Measurements from ENCODE around the gene FCGR1A.
"Not testable (repeated sequence)": the region's sequence is repeated elsewhere in the genome, so short reads cannot be mapped to it uniquely, and the experiment has no call there.

FCGR1A gene

DNA sequence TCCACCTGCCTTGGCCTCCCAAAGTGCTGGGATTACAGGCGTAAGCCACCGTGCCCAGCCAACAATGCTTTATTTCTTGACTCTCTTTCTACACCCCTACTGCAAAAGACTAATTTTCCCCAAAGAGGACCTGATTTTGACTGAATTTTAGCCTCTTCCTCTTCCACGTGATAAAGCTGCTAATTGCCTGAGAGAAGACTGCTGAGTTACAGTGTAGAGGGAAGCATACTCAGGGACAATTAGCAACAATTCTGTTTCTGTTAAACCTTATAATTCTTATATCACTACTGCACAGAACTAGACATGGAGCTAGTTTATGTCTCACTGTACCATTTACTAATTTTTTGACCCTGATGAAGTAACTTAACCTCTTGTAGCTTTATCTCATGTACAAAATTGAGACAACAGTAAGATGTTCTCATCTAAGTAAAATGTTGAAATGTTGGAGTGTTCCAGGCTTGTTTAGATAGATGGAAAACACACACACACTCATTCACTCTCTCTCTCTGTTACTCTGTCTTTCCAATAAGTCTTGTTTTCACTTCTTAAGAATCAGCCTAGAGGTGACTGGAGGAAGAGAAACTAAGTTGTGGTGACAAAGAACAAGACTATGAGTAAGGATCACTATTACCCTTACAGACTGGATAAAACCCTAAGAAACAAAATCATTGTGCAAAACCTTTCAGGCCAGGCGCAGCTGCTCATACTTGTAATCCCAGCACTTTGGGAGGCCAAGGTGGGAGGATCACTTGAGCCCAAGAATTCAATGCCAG lies 10.7 kb upstream of the FCGR1A start:
- DNase-seq; intact Hi-C loops (cut with DNase I): not testable (repeated sequence)

GRCh38 chr1:149775510-149776147 lies 6.9 kb upstream of the FCGR1A start:
- intact Hi-C loops (cut with DNase I); DNase-seq: not testable (repeated sequence)

DNA sequence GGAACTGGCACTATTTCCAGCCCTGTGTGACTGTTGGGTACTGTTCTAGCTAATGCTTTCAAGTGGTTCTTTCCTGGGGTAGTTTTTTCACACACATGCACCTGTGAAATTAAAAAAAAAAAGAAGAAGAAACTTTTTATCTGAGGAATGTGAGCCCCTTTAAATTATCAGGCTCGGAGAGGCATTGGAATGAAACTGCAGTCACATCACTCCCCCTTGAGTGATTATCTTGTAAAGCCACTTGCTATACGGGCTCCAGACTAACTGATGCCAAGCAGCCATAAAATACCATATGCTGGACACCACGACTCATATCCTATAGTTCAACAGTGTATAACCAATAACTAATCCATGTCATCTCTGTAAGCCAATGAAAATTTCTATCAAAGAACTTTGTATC lies 5.4 kb upstream of the FCGR1A start:
- DNase-seq; intact Hi-C loops (cut with DNase I): not testable (repeated sequence)

DNA sequence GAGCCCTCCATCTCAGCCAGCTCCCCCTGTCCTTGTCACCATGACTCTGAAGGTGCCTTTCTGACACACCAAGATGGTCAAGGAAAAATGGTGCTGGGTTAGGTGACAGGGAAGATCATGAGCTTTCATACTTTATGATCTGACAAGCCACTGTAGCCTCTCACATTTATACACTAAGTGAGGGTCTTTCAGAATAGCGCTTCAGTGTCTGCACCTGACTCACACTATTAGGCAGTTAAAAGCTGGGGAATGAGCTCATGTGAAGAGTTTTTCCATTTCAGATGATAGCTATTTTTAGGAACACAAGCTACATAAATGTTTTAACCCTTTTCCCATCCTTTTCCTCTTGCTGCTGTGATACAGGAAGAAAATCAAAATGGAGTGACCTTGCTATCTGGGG lies 4.2 kb upstream of the FCGR1A start:
- intact Hi-C loops (cut with DNase I): not testable (repeated sequence)

DNA sequence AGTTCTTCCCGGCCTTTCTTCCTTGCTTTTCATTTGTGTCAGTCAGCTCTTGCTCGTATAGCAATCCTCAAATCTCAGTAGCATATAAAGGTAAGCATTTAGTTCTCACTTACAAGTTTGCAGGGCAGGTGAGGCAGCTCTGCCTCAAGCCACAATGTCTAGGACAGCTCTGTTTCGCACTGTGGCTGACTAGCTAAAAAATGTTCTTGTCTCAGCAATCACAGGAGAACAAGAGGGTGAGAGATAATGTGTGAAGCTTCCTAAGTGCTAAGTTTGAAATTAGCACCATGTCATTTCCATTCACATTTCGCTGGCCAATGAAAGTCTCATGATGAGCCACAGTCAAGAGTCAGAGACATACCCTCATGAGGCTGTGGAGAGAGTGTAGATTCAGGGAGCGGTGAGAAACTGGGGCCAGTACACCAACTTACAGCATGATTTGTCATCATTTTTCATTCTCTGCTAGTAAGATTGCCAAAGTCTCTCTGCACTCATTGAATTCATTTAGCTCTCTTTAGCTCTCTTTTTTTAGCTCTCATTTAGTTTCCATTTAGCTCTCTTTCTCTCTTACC lies 995 bp upstream of the FCGR1A start:
- not testable (repeated sequence) for DNase-seq

More for the DNA sequence above, 4.2 kb upstream of the FCGR1A start:
- not testable (repeated sequence) for DNase-seq

GRCh38 chr1:149783289-149783688 lies 795 bp downstream of the FCGR1A start:
- DNase-seq; intact Hi-C loops (cut with DNase I): not testable (repeated sequence)

More for the DNA sequence above, 995 bp upstream of the FCGR1A start:
- intact Hi-C loops (cut with DNase I): not testable (repeated sequence)

DNA sequence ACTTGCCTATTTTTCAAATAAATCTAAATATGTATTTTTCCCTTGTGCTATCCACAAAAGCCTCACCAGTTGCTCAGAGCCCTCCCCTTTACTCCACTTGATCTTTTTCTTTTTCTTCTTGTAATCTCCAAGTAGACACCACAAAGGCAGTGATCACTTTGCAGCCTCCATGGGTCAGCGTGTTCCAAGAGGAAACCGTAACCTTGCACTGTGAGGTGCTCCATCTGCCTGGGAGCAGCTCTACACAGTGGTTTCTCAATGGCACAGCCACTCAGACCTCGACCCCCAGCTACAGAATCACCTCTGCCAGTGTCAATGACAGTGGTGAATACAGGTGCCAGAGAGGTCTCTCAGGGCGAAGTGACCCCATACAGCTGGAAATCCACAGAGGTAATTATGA lies 1.4 kb downstream of the FCGR1A start:
- intact Hi-C loops (cut with DNase I); DNase-seq: not testable (repeated sequence)

GRCh38 chr1:149787688-149788451 lies 5.4 kb downstream of the FCGR1A start:
- intact Hi-C loops (cut with DNase I): not testable (repeated sequence)
- peak in 11 of 42 donors; percentile 5 to 50 (median 20) for DNase-seq

- peak in 40 of 42 donors; percentile 26 to 82 (median 60) for DNase-seq
- intact Hi-C loops (cut with DNase I): not testable (repeated sequence)
Measured at GRCh38 chr1:149792502-149792901, 10.0 kb downstream of the FCGR1A start.

GRCh38 chr1:149792912-149793515 lies 10.5 kb downstream of the FCGR1A start:
- intact Hi-C loops (cut with DNase I): not testable (repeated sequence)
- peak; percentile 11 to 89 (median 76) for DNase-seq

DNA sequence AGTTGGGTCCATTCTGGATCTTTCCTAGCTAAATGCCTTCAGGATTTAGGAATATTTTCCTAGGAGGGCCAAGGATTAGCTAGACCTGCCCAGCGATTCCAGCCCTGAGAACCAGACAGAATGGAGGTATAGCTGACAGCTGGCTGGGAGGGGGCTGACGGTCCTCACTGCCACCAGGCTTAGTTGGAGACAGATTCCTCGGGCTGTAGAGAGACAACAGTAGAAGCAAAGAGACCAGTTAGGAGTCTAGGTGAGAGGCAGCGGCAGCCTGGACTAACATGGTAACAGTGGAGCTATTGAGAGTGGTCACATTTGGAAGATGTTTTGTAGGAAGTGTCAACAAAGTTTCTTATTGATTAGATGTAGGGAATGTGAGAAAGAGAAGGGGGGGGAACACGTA lies 11.4 kb downstream of the FCGR1A start:
- intact Hi-C loops (cut with DNase I); DNase-seq: not testable (repeated sequence)

DNA sequence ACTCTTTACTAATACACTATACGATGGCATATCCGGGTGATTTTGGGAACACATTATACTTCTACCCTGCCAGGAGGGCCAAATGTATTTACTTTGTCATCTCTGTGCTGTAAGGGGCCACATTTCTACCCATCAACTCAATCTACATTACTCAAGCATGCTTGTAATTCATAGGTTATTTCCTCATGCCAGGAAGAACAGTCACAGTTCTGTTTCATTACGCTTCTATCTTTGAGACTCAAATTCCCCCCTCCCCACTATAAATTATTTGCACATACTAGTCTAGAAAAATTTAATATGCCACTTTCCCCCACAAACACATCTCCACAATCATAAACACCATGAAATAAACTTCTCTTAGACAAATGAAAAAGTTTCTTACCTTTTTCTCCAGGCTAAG lies 19.1 kb downstream of the FCGR1A start:
- DNase-seq; intact Hi-C loops (cut with DNase I): not testable (repeated sequence)

GRCh38 chr1:149804417-149805080 lies 22.1 kb downstream of the FCGR1A start:
- DNase-seq; intact Hi-C loops (cut with DNase I): not testable (repeated sequence)

DNA sequence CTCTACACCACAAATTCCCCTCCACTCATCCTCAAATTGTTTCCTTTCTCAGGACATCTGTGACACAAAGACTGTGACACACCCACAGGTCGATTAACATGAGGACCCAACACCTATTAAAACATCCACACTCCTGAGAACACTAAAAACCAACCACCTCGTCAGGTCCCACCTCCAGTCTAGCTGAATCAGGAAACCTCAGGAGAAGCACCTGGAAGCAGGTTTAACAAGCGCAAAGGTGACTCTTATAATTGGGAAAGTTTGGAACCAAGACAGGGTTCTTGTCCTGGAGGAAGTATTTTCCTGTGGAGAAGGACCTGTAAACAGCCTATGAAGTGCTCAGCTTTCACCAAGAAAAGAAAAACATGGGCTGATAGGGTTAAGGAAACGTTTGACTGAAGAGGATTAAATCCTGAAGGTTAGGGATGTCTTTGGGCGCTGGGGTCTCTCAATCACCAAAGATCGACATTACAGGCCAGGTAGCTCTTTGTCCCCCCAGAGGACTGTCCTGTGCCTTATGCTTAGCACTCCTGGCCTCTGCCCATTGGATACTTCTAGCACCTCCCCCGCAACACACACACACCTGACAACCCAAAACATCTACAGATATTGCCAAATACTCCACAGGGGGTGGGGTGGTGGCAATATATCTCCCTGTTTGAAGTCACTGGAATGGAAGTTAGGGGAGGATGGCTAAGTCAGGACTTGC lies 28.4 kb downstream of the FCGR1A start:
- intact Hi-C loops (cut with DNase I); DNase-seq: not testable (repeated sequence)

DNA sequence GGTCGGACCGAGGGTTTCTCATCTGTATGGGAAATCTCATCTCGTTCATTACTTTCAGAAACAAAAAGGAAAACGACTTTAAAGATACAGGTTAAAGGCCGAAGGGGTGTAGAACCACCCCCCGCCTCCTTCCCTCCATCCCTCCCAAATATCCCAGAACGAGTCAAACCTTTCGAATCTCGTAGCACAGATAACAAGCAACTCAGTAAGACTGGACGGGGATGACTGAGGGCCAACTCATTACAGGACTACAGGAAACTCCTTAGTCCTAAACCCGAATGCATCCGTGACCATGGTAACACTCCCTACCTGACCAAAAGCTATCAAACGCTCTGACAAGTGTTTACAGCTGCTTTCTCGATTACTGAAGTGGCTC lies 29.0 kb downstream of the FCGR1A start:
- intact Hi-C loops (cut with DNase I); DNase-seq: not testable (repeated sequence)

GRCh38 chr1:149811890-149812829 lies 29.7 kb downstream of the FCGR1A start:
- DNase-seq: peak; percentile 52 to 96 (median 88)
- intact Hi-C loops (cut with DNase I): not testable (repeated sequence)
